ENCODE measurements around the gene ATAD3A. TPM values are rescaled to one million over a fixed set of nuclear protein-coding genes. Genes with fewer than 3 reads are reported as not detected.
A peak's percentile ranks its signal among the peaks of the same experiment; 100 is the strongest.
"Not testable (repeated sequence)": the region's sequence is repeated elsewhere in the genome, so short reads cannot be mapped to it uniquely, and the experiment has no call there.

The ATAD3A gene
- total and polyA plus RNA-seq, 10 donors: 11.3 to 29.0 (median 17.1) TPM

DNA sequence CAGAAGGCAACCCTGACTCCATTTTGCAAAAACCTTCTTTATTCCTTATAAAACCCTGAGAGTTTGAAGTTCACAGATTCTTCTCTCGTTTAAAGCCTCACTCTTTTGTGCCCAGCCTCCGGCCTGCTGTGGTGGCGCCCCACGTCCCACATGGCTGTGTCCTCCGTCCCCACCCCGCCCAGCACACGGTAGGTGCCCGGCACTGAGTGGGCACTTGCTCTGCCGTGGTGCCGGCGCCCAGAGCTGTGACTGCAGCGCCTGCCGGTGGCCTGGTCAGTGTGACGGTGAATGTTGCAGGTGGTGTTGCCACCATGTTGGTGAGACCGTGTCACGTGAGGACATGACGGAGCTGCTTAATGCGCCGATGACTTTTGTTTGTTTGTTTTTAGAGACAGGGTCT lies 9.4 kb downstream of the ATAD3A start:
- WGBS, 5 donors: 94 to 97% (median 96%) methylated on average over 19 of the region's 19 CpGs
- no peaks in the 10 kb centered on the region for H3K9me3 ChIP-seq

GRCh38 chr1:1522536-1522935 lies 10.6 kb downstream of the ATAD3A start:
- peaks cover 0 to 93% (median 46%) of the 10 kb centered on the region in 6 donors for H3K36me3 ChIP-seq
- H3K27me3 ChIP-seq (replicated peaks in 1 of 7); H3K9me3 ChIP-seq; H3K27ac ChIP-seq; H3K4me3 ChIP-seq; H3K4me1 ChIP-seq; intact Hi-C loops (cut with DNase I; ENCODE audit: low total_unique reads); DNase-seq: not testable (repeated sequence)
- WGBS, 5 donors: 94 to 98% (median 96%) methylated on average over 4 to 30 of the region's 30 CpGs

More for the DNA sequence above, 9.4 kb downstream of the ATAD3A start:
- Histone ChIP-seq H3K4me3 (no peak overlapping the region), H3K36me3 (peaks cover 0 to 89% (median 38%) of the 10 kb centered on the region in 6 donors), H3K4me1 (no peaks in the 10 kb centered on the region), H3K27me3 (replicated peaks in 1 of 7) (no peaks in the 10 kb centered on the region), H3K27ac (no peak overlapping the region)
- intact Hi-C loops (cut with DNase I; ENCODE audit: low total_unique reads): no loop called here
- no peak for DNase-seq
- no peak for TF ChIP-seq POLR2A (IDR thresholded peaks at IDR 0.05)
- TF ChIP-seq, protein P1, sequence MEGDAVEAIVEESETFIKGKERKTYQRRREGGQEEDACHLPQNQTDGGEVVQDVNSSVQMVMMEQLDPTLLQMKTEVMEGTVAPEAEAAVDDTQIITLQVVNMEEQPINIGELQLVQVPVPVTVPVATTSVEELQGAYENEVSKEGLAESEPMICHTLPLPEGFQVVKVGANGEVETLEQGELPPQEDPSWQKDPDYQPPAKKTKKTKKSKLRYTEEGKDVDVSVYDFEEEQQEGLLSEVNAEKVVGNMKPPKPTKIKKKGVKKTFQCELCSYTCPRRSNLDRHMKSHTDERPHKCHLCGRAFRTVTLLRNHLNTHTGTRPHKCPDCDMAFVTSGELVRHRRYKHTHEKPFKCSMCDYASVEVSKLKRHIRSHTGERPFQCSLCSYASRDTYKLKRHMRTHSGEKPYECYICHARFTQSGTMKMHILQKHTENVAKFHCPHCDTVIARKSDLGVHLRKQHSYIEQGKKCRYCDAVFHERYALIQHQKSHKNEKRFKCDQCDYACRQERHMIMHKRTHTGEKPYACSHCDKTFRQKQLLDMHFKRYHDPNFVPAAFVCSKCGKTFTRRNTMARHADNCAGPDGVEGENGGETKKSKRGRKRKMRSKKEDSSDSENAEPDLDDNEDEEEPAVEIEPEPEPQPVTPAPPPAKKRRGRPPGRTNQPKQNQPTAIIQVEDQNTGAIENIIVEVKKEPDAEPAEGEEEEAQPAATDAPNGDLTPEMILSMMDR (IDR thresholded peaks at IDR 0.05 in 8 of 11, conservative IDR thresholded peaks at IDR 0.05 in 3 of 11): no peak
- peak in 1 of 3 donors; percentile 28 for TF ChIP-seq POLR2AphosphoS5 (IDR thresholded peaks at IDR 0.05)

GRCh38 chr1:1523226-1523625 lies 11.3 kb downstream of the ATAD3A start:
- 93 to 97% (median 96%) methylated on average over 18 to 31 of the region's 31 CpGs for WGBS, 5 donors
- peaks cover 0 to 93% (median 53%) of the 10 kb centered on the region in 6 donors for H3K36me3 ChIP-seq
- H3K4me3 ChIP-seq; intact Hi-C loops (cut with DNase I; ENCODE audit: low total_unique reads); DNase-seq; H3K4me1 ChIP-seq; H3K9me3 ChIP-seq; H3K27me3 ChIP-seq (replicated peaks in 1 of 7); H3K27ac ChIP-seq: not testable (repeated sequence)

DNA sequence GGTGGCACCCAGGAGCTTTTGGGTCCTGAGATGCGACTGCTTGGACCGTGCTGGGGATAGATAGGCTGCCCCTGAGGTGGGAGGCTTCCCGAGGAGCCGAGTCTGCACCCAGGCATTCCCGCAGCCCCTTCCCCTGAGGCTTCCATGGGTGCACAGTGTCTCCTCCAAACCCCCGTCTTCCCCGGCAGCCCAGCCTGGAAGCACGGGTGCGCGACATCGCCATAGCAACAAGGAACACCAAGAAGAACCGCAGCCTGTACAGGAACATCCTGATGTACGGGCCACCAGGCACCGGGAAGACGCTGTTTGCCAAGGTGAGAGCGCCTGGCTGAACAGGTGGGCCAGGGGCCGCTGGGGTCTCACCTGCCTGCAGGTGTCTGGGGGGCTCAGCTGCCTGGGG lies 11.7 kb downstream of the ATAD3A start:
- H3K4me1 ChIP-seq; H3K4me3 ChIP-seq; DNase-seq; H3K27me3 ChIP-seq (replicated peaks in 1 of 7); H3K27ac ChIP-seq; H3K9me3 ChIP-seq; intact Hi-C loops (cut with DNase I; ENCODE audit: low total_unique reads): not testable (repeated sequence)
- peaks cover 0 to 93% (median 57%) of the 10 kb centered on the region in 6 donors for H3K36me3 ChIP-seq
- 91 to 95% (median 94%) methylated on average over 9 to 17 of the region's 17 CpGs; no CpG with 5 or more reads in 1 of the 5 donors for WGBS, 5 donors

DNA sequence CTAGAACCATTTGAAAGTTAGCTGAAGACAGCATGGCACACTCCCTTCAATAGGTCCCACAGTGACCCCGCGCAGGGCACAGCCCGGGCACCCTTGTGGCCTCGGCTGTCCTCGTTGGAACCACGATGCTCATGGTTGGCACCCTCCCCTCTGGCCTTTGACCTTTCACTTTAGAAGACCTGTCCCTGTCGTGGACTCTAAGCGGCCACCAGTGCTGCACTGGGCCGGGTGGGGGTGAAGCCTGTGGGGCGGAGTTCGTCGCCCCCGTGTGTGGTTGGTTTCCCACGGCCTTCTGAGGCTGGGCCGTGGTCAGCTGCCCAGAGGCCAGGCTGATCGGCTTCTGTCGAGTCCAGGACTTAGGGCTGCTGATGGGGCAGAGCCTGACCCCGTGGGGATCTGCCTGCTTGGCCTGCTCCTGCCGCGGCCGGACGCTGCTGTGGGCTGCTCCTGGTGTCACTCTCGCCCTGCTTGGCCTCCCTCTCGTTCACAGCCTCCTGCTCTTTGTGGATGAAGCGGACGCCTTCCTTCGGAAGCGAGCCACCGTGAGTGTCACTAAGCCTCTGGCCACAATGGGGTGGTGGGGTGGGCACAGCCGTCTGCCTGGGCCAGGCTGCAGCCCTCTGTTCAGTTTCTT lies 12.9 kb downstream of the ATAD3A start:
- H3K27me3 ChIP-seq (replicated peaks in 1 of 7); H3K4me3 ChIP-seq; intact Hi-C loops (cut with DNase I; ENCODE audit: low total_unique reads); DNase-seq; H3K27ac ChIP-seq; H3K9me3 ChIP-seq; H3K4me1 ChIP-seq: not testable (repeated sequence)
- H3K36me3 ChIP-seq: peaks cover 0 to 98% (median 67%) of the 10 kb centered on the region in 6 donors
- WGBS, 5 donors: 92 to 94% (median 93%) methylated on average over 24 to 26 of the region's 30 CpGs

- H3K4me1 ChIP-seq; H3K27me3 ChIP-seq (replicated peaks in 1 of 7); H3K4me3 ChIP-seq; H3K27ac ChIP-seq; intact Hi-C loops (cut with DNase I; ENCODE audit: low total_unique reads); H3K9me3 ChIP-seq; DNase-seq: not testable (repeated sequence)
- peaks cover 0 to 94% (median 53%) of the 10 kb centered on the region in 6 donors for H3K36me3 ChIP-seq
- 93 to 95% (median 95%) methylated on average over 6 to 20 of the region's 21 CpGs; no CpG with 5 or more reads in 1 of the 5 donors for WGBS, 5 donors
Measured at GRCh38 chr1:1526476-1526875, 14.5 kb downstream of the ATAD3A start.

Measured in spleen (tissue), 11 donors.